Kidney capillary endothelial cell (primary cell): ENCODE results near the gene DEDD.

Source experiments
- DNase-seq: peaks from one replicate; pipeline ENCODE4 v3.0.0-alpha.2; 2018; ENCODE audit warnings: low spot score

DEDD gene

DNA sequence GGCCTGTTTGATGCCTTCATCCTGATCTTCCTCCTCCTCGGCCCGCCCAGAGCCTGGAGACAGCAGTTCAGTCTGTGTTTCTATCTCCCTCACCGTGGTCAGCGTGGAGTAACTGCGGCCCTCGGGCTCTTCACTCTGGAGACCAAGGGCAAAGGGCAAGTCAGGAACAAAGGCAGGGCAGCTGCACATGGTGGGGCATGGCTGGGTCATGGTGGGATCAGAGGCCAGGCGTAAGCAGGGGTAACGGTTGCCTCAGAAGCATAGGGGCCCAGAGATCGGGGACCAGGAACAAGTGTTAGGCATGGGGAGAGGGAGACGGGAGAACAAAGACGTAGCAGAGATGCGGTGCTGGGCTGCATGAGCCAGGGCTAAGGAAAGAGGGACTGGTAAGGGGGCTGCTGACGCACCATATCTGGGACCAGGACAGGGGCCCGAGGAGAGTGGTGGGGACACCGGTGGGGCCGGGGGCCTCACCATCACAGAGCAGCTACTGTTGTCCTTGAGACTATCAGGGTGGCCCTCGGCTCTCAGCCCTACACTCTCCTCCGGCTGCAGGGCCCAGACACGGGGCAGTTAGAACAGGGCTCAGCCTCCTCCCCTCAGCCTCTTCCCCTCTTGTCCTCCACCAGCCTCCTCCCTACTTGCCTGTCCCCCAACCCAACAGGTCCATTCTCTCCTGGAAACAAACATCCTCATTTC, 59.6 kb downstream of the DEDD start:
- no peak for DNase-seq

DNA sequence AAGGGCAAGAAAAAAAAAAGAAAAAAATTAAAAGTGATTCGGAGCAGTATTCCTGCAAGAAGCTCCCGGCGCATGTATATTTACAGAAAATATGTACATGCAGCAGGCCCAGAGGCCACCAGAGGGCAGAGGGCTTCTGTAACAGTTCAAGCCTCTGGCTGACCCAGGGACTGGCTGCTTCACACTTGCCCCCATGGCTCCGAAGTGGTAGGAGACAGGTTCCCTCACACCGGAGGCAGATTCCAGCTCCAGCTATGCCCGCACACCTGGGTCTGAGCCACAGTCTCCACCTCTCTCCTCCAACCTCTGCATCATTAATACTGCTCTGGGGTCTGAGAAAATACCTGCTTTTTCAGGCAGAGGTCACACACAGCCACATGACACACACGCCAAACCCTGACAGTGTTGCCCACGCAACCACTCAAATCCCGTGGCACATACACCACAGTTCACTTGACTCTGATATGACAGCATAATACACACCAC, 60.5 kb downstream of the DEDD start:
- DNase-seq = peak; percentile 45
